ENCODE results near the gene CFL1. TPM values are rescaled to one million over a fixed set of nuclear protein-coding genes. Genes with fewer than 3 reads are reported as not detected.
A peak's percentile ranks its signal among the peaks of the same experiment; 100 is the strongest.

CFL1 gene
- total and polyA plus RNA-seq, 7 experiments from 2014 or later: 403 to 2,314 (median 802) TPM

GRCh38 chr11:65809496-65809895 lies 48.5 kb downstream of the CFL1 start:
- Mint-ChIP-seq H3K36me3 (peaks cover 0 to under 1% (median 0%) of the 10 kb centered on the region in 5 donors), H3K9me3 (no peaks in the 10 kb centered on the region), H3K27me3 (peaks cover 0 to 16% (median 3%) of the 10 kb centered on the region in 5 donors), H3K4me3 (no peak overlapping the region), H3K27ac (no peak overlapping the region), H3K4me1 (peaks cover 0 to 8% (median under 1%) of the 10 kb centered on the region in 7 donors)
- POLR2A ChIA-PET: interaction anchor here (0.6 to 1.2 kb wide), 2 partner anchors 75 to 590 kb away, joined by 3 to 4 read pairs; no protein-coding TSS in a partner anchor
- Histone ChIP-seq H3K27me3 (ENCODE audit: control insufficient read depth in 2 of 2, insufficient read depth in 2 of 2, low read length in 2 of 2) (no peaks in the 10 kb centered on the region), H3K4me3 (ENCODE audit: low read length) (no peak overlapping the region), H3K27ac (ENCODE audit: low read depth, low read length) (no peak overlapping the region), H3K4me1 (ENCODE audit: control insufficient read depth in 2 of 2, insufficient read depth in 2 of 2, low read length in 2 of 2) (no peaks in the 10 kb centered on the region), H3K9me3 (ENCODE audit: control insufficient read depth in 2 of 3, low read length in 3 of 3) (no peaks in the 10 kb centered on the region), H3K36me3 (ENCODE audit: control insufficient read depth in 2 of 3, insufficient read depth in 3 of 3, low read length in 3 of 3) (no peaks in the 10 kb centered on the region)
- CTCF ChIA-PET: interaction anchor here (0.7 to 1.5 kb wide), 2 partner anchors 29 to 78 kb away, joined by 3 to 4 read pairs; no protein-coding TSS in a partner anchor
- no peak for ATAC-seq
- DNase-seq: no peak
- intact Hi-C loops (cut with micrococcal nuclease): no loop called here

- intact Hi-C loops (cut with micrococcal nuclease): no loop called here
- no peaks in the 10 kb centered on the region for H3K4me1 ChIP-seq (ENCODE audit: control insufficient read depth in 2 of 2, insufficient read depth in 2 of 2, low read length in 2 of 2)
- no peaks in the 10 kb centered on the region for H3K9me3 ChIP-seq (ENCODE audit: control insufficient read depth in 2 of 3, low read length in 3 of 3)
- ChIA-PET CTCF (interaction anchor here (1.5 kb wide), 1 partner anchor 29 kb away, joined by 3 read pairs; no protein-coding TSS in a partner anchor), POLR2A (interaction anchor here (0.6 to 0.7 kb wide), 2 partner anchors 8 to 41 kb away, joined by 3 to 4 read pairs; no protein-coding TSS in a partner anchor)
- no peak for DNase-seq
- peaks cover 0 to under 1% of the 10 kb centered on the region in 2 donors for H3K27me3 ChIP-seq (ENCODE audit: control insufficient read depth in 2 of 2, insufficient read depth in 2 of 2, low read length in 2 of 2)
- Mint-ChIP-seq H3K27ac (peak overlapping the region in 1 of 9 donors; percentile 42), H3K9me3 (peaks cover 0 to 2% (median 0%) of the 10 kb centered on the region in 11 donors), H3K27me3 (peaks cover 0 to 20% (median 8%) of the 10 kb centered on the region in 5 donors), H3K4me1 (peaks cover 0 to 6% (median 0%) of the 10 kb centered on the region in 7 donors), H3K4me3 (no peak overlapping the region), H3K36me3 (no peaks in the 10 kb centered on the region)
- H3K27ac ChIP-seq (ENCODE audit: low read depth, low read length): no peak overlapping the region
- no peak overlapping the region for H3K4me3 ChIP-seq (ENCODE audit: low read length)
- ATAC-seq: no peak
- H3K36me3 ChIP-seq (ENCODE audit: control insufficient read depth in 2 of 3, insufficient read depth in 3 of 3, low read length in 3 of 3): no peaks in the 10 kb centered on the region
These were observed 49.1 kb downstream of the CFL1 start for GRCh38 chr11:65808744-65809341.

GRCh38 chr11:65806979-65807378 lies 51.0 kb downstream of the CFL1 start:
- intact Hi-C loops (cut with micrococcal nuclease): no loop called here
- Histone ChIP-seq H3K4me1 (ENCODE audit: control insufficient read depth in 2 of 2, insufficient read depth in 2 of 2, low read length in 2 of 2) (no peaks in the 10 kb centered on the region), H3K27me3 (ENCODE audit: control insufficient read depth in 2 of 2, insufficient read depth in 2 of 2, low read length in 2 of 2) (peaks cover 0 to 9% of the 10 kb centered on the region in 2 donors), H3K36me3 (ENCODE audit: control insufficient read depth in 2 of 3, insufficient read depth in 3 of 3, low read length in 3 of 3) (no peaks in the 10 kb centered on the region), H3K9me3 (ENCODE audit: control insufficient read depth in 2 of 3, low read length in 3 of 3) (no peaks in the 10 kb centered on the region), H3K27ac (ENCODE audit: low read depth, low read length) (no peak overlapping the region), H3K4me3 (ENCODE audit: low read length) (no peak overlapping the region)
- ChIA-PET CTCF (interaction anchor here (0.6 to 1.3 kb wide), 2 partner anchors 10 to 95 kb away, joined by 3 read pairs; no protein-coding TSS in a partner anchor), POLR2A (no interaction called here)
- Mint-ChIP-seq H3K36me3 (no peaks in the 10 kb centered on the region), H3K27ac (no peak overlapping the region), H3K9me3 (peaks cover 0 to 2% (median 0%) of the 10 kb centered on the region in 11 donors), H3K4me1 (peaks cover 0 to 5% (median 0%) of the 10 kb centered on the region in 7 donors), H3K27me3 (peaks cover 8 to 29% (median 18%) of the 10 kb centered on the region in 5 donors), H3K4me3 (no peak overlapping the region)
- no peak for ATAC-seq
- DNase-seq: no peak

Other genes with a start within 250 kb of the CFL1 start
- 10 to 100 TPM; 63.3 to 91.1 (median 88.2) TPM for gene MAP3K11, start 244.0 kb downstream of the CFL1 start, total RNA-seq
- 10 to 100 TPM; 12.1 to 21.6 TPM for gene MAP3K11, start 244.0 kb downstream of the CFL1 start, polyA plus RNA-seq
- 10 to 100 TPM; 50.4 to 64.9 (median 56.6) TPM for gene PCNX3, start 242.4 kb downstream of the CFL1 start, total RNA-seq
- gene PCNX3, start 242.4 kb downstream of the CFL1 start, polyA plus RNA-seq: 1 to 10 TPM; 2.2 to 7.9 TPM
- 100 to 1,000 TPM; 145 to 249 (median 198) TPM for gene SIPA1, start 220.1 kb downstream of the CFL1 start, total RNA-seq
- 100 to 1,000 TPM in 1 of 2 donors, 10 to 100 TPM in 1; 90.3 to 184 TPM for gene SIPA1, start 220.1 kb downstream of the CFL1 start, polyA plus RNA-seq
- 100 to 1,000 TPM; 106 to 303 (median 165) TPM for gene RELA, start 195.3 kb downstream of the CFL1 start, total RNA-seq
- 10 to 100 TPM; 54.6 to 73.0 TPM for gene RELA, start 195.3 kb downstream of the CFL1 start, polyA plus RNA-seq
- 100 to 1,000 TPM in 4 of 5 experiments, 10 to 100 TPM in 1; 68.6 to 133 (median 113) TPM for gene KAT5, start 145.9 kb downstream of the CFL1 start, total RNA-seq
- 10 to 100 TPM; 36.8 to 56.8 TPM for gene KAT5, start 145.9 kb downstream of the CFL1 start, polyA plus RNA-seq
- 10 to 100 TPM; 41.8 to 94.0 (median 82.0) TPM for gene RNASEH2C, start 137.4 kb downstream of the CFL1 start, total RNA-seq
- 10 to 100 TPM; 40.2 to 80.3 TPM for gene RNASEH2C, start 137.4 kb downstream of the CFL1 start, polyA plus RNA-seq
- gene AP5B1, start 77.2 kb downstream of the CFL1 start, total RNA-seq: 10 to 100 TPM; 21.5 to 31.0 (median 23.5) TPM
- 10 to 100 TPM in 1 of 2 donors, 1 to 10 TPM in 1; 8.8 to 19.2 TPM for gene AP5B1, start 77.2 kb downstream of the CFL1 start, polyA plus RNA-seq
- gene OVOL1, start 71.1 kb downstream of the CFL1 start, total RNA-seq: not detected
- not detected for gene OVOL1, start 71.1 kb downstream of the CFL1 start, polyA plus RNA-seq
- gene SNX32, start 24.2 kb downstream of the CFL1 start, total RNA-seq: 1 to 10 TPM in 3 of 5 experiments, under 1 TPM in 2; 0.81 to 2.0 (median 1.1) TPM
- gene SNX32, start 24.2 kb downstream of the CFL1 start, polyA plus RNA-seq: under 1 TPM; 0.38 to 0.60 TPM
- gene MUS81, start 2.3 kb upstream of the CFL1 start, total RNA-seq: 100 to 1,000 TPM in 2 of 5 experiments, 10 to 100 TPM in 3; 51.8 to 117 (median 97.7) TPM
- 10 to 100 TPM; 18.3 to 33.0 TPM for gene MUS81, start 2.3 kb upstream of the CFL1 start, polyA plus RNA-seq
- gene EFEMP2, start 14.6 kb upstream of the CFL1 start, total RNA-seq: 10 to 100 TPM in 3 of 5 experiments, 1 to 10 TPM in 2; 5.9 to 16.0 (median 12.7) TPM
- under 1 TPM; 0.40 to 0.60 TPM for gene EFEMP2, start 14.6 kb upstream of the CFL1 start, polyA plus RNA-seq
- gene CTSW, start 21.7 kb upstream of the CFL1 start, total RNA-seq: 100 to 1,000 TPM in 1 of 5 experiments, 10 to 100 TPM in 4; 24.9 to 148 (median 29.3) TPM
- 10 to 100 TPM; 31.7 to 58.7 TPM for gene CTSW, start 21.7 kb upstream of the CFL1 start, polyA plus RNA-seq
- gene FIBP, start 30.3 kb upstream of the CFL1 start, total RNA-seq: 10 to 100 TPM; 25.9 to 72.1 (median 43.4) TPM
- gene FIBP, start 30.3 kb upstream of the CFL1 start, polyA plus RNA-seq: 10 to 100 TPM; 60.0 to 78.3 TPM
- gene CCDC85B, start 32.5 kb upstream of the CFL1 start, total RNA-seq: 10 to 100 TPM; 21.1 to 52.1 (median 23.6) TPM
- 10 to 100 TPM; 59.0 to 85.0 TPM for gene CCDC85B, start 32.5 kb upstream of the CFL1 start, polyA plus RNA-seq
- 10 to 100 TPM in 1 of 5 experiments, 1 to 10 TPM in 2, not detected in 2; 2.8 to 25.7 (median 4.0) TPM for gene FOSL1, start 42.2 kb upstream of the CFL1 start, total RNA-seq
- gene FOSL1, start 42.2 kb upstream of the CFL1 start, polyA plus RNA-seq: not detected
- gene C11orf68, start 60.9 kb upstream of the CFL1 start, total RNA-seq: 10 to 100 TPM; 18.5 to 62.2 (median 40.4) TPM
- gene C11orf68, start 60.9 kb upstream of the CFL1 start, polyA plus RNA-seq: 100 to 1,000 TPM in 1 of 2 donors, 10 to 100 TPM in 1; 74.1 to 104 TPM
- 100 to 1,000 TPM in 1 of 5 experiments, 10 to 100 TPM in 4; 72.6 to 166 (median 81.9) TPM for gene DRAP1, start 61.2 kb upstream of the CFL1 start, total RNA-seq
- 10 to 100 TPM; 87.7 to 89.3 TPM for gene DRAP1, start 61.2 kb upstream of the CFL1 start, polyA plus RNA-seq
- gene TSGA10IP, start 87.3 kb upstream of the CFL1 start, total RNA-seq: under 1 TPM in 1 of 5 experiments, not detected in 4; 0.64 TPM
- not detected for gene TSGA10IP, start 87.3 kb upstream of the CFL1 start, polyA plus RNA-seq
- 100 to 1,000 TPM in 1 of 5 experiments, 10 to 100 TPM in 4; 65.9 to 102 (median 90.8) TPM for gene SART1, start 103.6 kb upstream of the CFL1 start, total RNA-seq
- gene SART1, start 103.6 kb upstream of the CFL1 start, polyA plus RNA-seq: 10 to 100 TPM; 27.9 to 66.6 TPM
- 100 to 1,000 TPM in 1 of 5 experiments, 10 to 100 TPM in 4; 49.9 to 114 (median 66.7) TPM for gene EIF1AD, start 144.0 kb upstream of the CFL1 start, total RNA-seq
- gene EIF1AD, start 144.0 kb upstream of the CFL1 start, polyA plus RNA-seq: 10 to 100 TPM; 17.7 to 25.3 TPM
- gene BANF1, start 144.3 kb upstream of the CFL1 start, total RNA-seq: 100 to 1,000 TPM in 2 of 5 experiments, 10 to 100 TPM in 3; 54.5 to 234 (median 99.4) TPM
- 100 to 1,000 TPM; 192 to 203 TPM for gene BANF1, start 144.3 kb upstream of the CFL1 start, polyA plus RNA-seq
- gene CST6, start 153.8 kb upstream of the CFL1 start, total RNA-seq: under 1 TPM in 1 of 5 experiments, not detected in 4; 0.42 TPM
- not detected for gene CST6, start 153.8 kb upstream of the CFL1 start, polyA plus RNA-seq
- 1 to 10 TPM in 2 of 5 experiments, not detected in 3; 1.4 to 4.2 TPM for gene CATSPER1, start 168.3 kb upstream of the CFL1 start, total RNA-seq
- not detected for gene CATSPER1, start 168.3 kb upstream of the CFL1 start, polyA plus RNA-seq
- gene GAL3ST3, start 191.0 kb upstream of the CFL1 start, total RNA-seq: not detected
- gene GAL3ST3, start 191.0 kb upstream of the CFL1 start, polyA plus RNA-seq: not detected
- 100 to 1,000 TPM; 163 to 248 (median 206) TPM for gene SF3B2, start 194.2 kb upstream of the CFL1 start, total RNA-seq
- gene SF3B2, start 194.2 kb upstream of the CFL1 start, polyA plus RNA-seq: 100 to 1,000 TPM in 1 of 2 donors, 10 to 100 TPM in 1; 81.8 to 140 TPM
- gene PACS1, start 212.1 kb upstream of the CFL1 start, total RNA-seq: 100 to 1,000 TPM; 100 to 314 (median 252) TPM
- 100 to 1,000 TPM in 1 of 2 donors, 10 to 100 TPM in 1; 48.0 to 116 TPM for gene PACS1, start 212.1 kb upstream of the CFL1 start, polyA plus RNA-seq